Testis (tissue), 2 donors: ENCODE data around the gene LPAR1.

ENCODE experiments used
- CTCF ChIP-seq, 3 experiments: fragments of 450-650 bp in 2 of 3; fragments of 200-600 bp in 1 of 3; sonication (generic) in 1 of 3; IDR thresholded peaks; one replicate each; pipeline ENCODE4 v1.5.1; 2016 to 2019; ENCODE audit warnings: antibody characterized with exemption in 3 of 3, mild to moderate bottlenecking in 2 of 3, moderate library complexity in 1 of 3
- POLR2A ChIP-seq: fragments of 450-650 bp; IDR thresholded peaks from one replicate; pipeline ENCODE4 v1.6.1; 2017; ENCODE audit warnings: antibody characterized with exemption, mild to moderate bottlenecking, moderate library complexity

GRCh38 chr9:111036429-111036789 is 1.9 kb downstream of the LPAR1 start:
- peak; percentile 40 to 70 (median 64) for TF ChIP-seq CTCF (IDR thresholded peaks at IDR 0.05)
- no peak for TF ChIP-seq POLR2A
